ENCODE results near the gene ZDHHC17.

DNA sequence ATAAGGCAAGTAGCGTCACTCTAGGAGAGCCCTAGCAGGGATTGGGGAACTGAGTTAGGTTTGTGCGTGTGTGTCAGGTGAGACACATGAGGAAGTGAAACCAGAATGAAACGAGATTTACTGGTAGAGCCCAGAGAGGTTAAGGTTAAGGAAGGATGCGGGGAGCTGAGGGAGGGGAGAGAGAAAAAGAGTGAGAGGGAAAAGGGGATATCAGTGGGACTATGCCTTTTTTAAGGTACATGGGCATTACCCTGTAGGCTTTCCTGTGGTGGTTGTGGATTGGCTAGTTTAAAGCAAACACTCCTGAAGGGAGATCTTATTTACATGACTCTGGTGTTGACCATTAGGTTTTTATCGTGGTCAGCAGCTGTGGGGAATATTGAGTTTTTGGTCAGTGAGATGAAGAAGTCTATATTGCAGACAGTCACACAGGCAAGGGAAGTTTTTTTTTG is 13.9 kb downstream of the ZDHHC17 start:
- TF ChIP-seq POLR2AphosphoS5 (IDR thresholded peaks at IDR 0.05) (no peak), POLR2A (IDR thresholded peaks at IDR 0.05) (no peak)
- TF ChIP-seq, protein P1, sequence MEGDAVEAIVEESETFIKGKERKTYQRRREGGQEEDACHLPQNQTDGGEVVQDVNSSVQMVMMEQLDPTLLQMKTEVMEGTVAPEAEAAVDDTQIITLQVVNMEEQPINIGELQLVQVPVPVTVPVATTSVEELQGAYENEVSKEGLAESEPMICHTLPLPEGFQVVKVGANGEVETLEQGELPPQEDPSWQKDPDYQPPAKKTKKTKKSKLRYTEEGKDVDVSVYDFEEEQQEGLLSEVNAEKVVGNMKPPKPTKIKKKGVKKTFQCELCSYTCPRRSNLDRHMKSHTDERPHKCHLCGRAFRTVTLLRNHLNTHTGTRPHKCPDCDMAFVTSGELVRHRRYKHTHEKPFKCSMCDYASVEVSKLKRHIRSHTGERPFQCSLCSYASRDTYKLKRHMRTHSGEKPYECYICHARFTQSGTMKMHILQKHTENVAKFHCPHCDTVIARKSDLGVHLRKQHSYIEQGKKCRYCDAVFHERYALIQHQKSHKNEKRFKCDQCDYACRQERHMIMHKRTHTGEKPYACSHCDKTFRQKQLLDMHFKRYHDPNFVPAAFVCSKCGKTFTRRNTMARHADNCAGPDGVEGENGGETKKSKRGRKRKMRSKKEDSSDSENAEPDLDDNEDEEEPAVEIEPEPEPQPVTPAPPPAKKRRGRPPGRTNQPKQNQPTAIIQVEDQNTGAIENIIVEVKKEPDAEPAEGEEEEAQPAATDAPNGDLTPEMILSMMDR (IDR thresholded peaks at IDR 0.05) = no peak

Data from sigmoid colon (tissue), 4 donors.